SK-N-SH (cell line): Measurements from ENCODE around the gene RABGAP1L. TPM values are rescaled to one million over a fixed set of nuclear protein-coding genes. Genes with fewer than 3 reads are reported as not detected.
A peak's percentile ranks its signal among the peaks of the same experiment; 100 is the strongest.

Source experiments
- CTCF ChIA-PET: fragments of 300-600, 350-600 bp; formaldehyde crosslinking; extraction: SDS; loops from one replicate; lab custom pipeline; 2021; lab: Yijun Ruan, JAX
- POLR2A ChIA-PET: fragments of 350-600 bp; sonication (Branson Sonifier 250); formaldehyde crosslinking; extraction: SDS; loops from one replicate; lab custom pipeline; 2020; ENCODE audit warnings: antibody characterized with exemption, inconsistent platforms; lab: Yijun Ruan, JAX
- DNase-seq: peaks from one replicate; pipeline ENCODE4 v3.0.0; 2012
- H2AFZ ChIP-seq: fragments of 200-600 bp; sonication (generic); 2 replicates; pipeline ENCODE4 v1.8.1; 2016; ENCODE audit warnings: antibody characterized with exemption, mild to moderate bottlenecking, low read depth
- H3F3A ChIP-seq: fragments of 200-600 bp; sonication (generic); replicated peaks from 2 replicates; pipeline ENCODE3; 2016; ENCODE audit warnings: antibody characterized with exemption, mild to moderate bottlenecking; ENCODE audit not compliant: insufficient read depth
- H3K27ac ChIP-seq, 2 experiments: fragments of 200-500 bp in 1 of 2; fragments of 200-600 bp in 1 of 2; sonication (Bioruptor generic) in 1 of 2; sonication (generic), shearing (Covaris generic) in 1 of 2; 2 replicates each; pipeline versions ENCODE4 v1.5.1 to v1.6.1; 2014 to 2016; ENCODE audit warnings: low read depth in 2 of 2, inconsistent platforms in 1 of 2, low read length in 1 of 2, mild to moderate bottlenecking in 1 of 2, mixed read lengths in 1 of 2
- H3K27me3 ChIP-seq: fragments of 200-600 bp; sonication (generic), shearing (Covaris generic); 2 replicates; pipeline ENCODE4 v1.6.1; 2016; ENCODE audit warnings: mixed run types; ENCODE audit not compliant: insufficient read depth
- H3K36me3 ChIP-seq, 2 experiments: fragments of 200-500 bp in 1 of 2; fragments of 200-600 bp in 1 of 2; sonication (Bioruptor generic) in 1 of 2; sonication (generic) in 1 of 2; replicated peaks in 1 of 2; 2 replicates each; pipeline versions ENCODE3 to v1.5.1; 2014 to 2016; ENCODE audit warnings: low read length in 1 of 2, mild to moderate bottlenecking in 1 of 2; ENCODE audit not compliant: insufficient read depth in 2 of 2, control insufficient read depth in 1 of 2
- H3K4me1 ChIP-seq, 2 experiments: fragments of 200-500 bp in 1 of 2; fragments of 200-600 bp in 1 of 2; sonication (Bioruptor generic) in 1 of 2; sonication (generic), shearing (Covaris generic) in 1 of 2; 2 replicates each; pipeline versions ENCODE4 v1.5.1 to v1.6.1; 2014 to 2016; ENCODE audit warnings: low read depth in 1 of 2, low read length in 1 of 2, mixed run types in 1 of 2; ENCODE audit not compliant: insufficient read depth in 2 of 2, control insufficient read depth in 1 of 2
- H3K4me2 ChIP-seq: fragments of 200-600 bp; sonication (generic), shearing (Covaris generic); 2 replicates; pipeline ENCODE4 v1.6.1; 2017; ENCODE audit warnings: mixed run types
- H3K4me3 ChIP-seq, 2 experiments: fragments of 200-500 bp in 1 of 2; fragments of 200-600 bp in 1 of 2; sonication (Bioruptor generic) in 1 of 2; sonication (generic), shearing (Covaris generic) in 1 of 2; 2 replicates each; pipeline versions ENCODE4 v1.5.1 to v1.8.1; 2014 to 2016; ENCODE audit warnings: low read depth in 2 of 2, inconsistent platforms in 1 of 2, low read length in 1 of 2, mild to moderate bottlenecking in 1 of 2, mixed read lengths in 1 of 2, moderate library complexity in 1 of 2
- H3K79me2 ChIP-seq: fragments of 200-600 bp; sonication (generic); 2 replicates; pipeline ENCODE4 v1.8.1; 2017; ENCODE audit warnings: mild to moderate bottlenecking; ENCODE audit not compliant: insufficient read depth
- H3K9ac ChIP-seq: fragments of 200-600 bp; sonication (generic); 2 replicates; pipeline ENCODE4 v1.6.1; 2017; ENCODE audit warnings: mixed run types
- H3K9me2 ChIP-seq: fragments of 200-600 bp; sonication (generic); 2 replicates; pipeline ENCODE4 v1.6.1; 2017; ENCODE audit warnings: mixed run types
- H3K9me3 ChIP-seq: fragments of 200-600 bp; sonication (generic); 2 replicates; pipeline ENCODE4 v1.6.1; 2017; ENCODE audit warnings: mixed run types, mild to moderate bottlenecking, moderate library complexity
- H4K20me1 ChIP-seq: fragments of 200-600 bp; sonication (generic); 2 replicates; pipeline ENCODE4 v1.6.1; 2017; ENCODE audit warnings: mild to moderate bottlenecking, mixed run types; ENCODE audit not compliant: insufficient read depth
- CTCF ChIP-seq: fragments of 200-600 bp; sonication (generic); IDR thresholded peaks from 2 replicates; pipeline ENCODE4 v1.6.1; 2017; ENCODE audit warnings: antibody characterized with exemption, mild to moderate bottlenecking, moderate library complexity
- ELF1 ChIP-seq: IDR thresholded peaks from 2 replicates; pipeline ENCODE4 v1.4.0; 2012
- EP300 ChIP-seq, 2 experiments: IDR thresholded peaks; 2 replicates each; pipeline versions ENCODE4 v1.4.0 to v1.6.1; 2012; ENCODE audit warnings: borderline replicate concordance in 1 of 2, low read depth in 1 of 2, low read length in 1 of 2
- EZH2phosphoT487 ChIP-seq: fragments of 200-600 bp; sonication (generic); IDR thresholded peaks from 2 replicates; pipeline ENCODE4 v1.6.1; 2017; ENCODE audit warnings: low read depth, mixed run types, mild to moderate bottlenecking, antibody characterized with exemption, moderate library complexity, borderline replicate concordance
- FOSL2 ChIP-seq: IDR thresholded peaks from 2 replicates; pipeline ENCODE4 v1.4.0; 2012; ENCODE audit warnings: low read depth, mild to moderate bottlenecking, moderate library complexity, borderline replicate concordance
- FOXJ3 ChIP-seq: sonication (generic); formaldehyde crosslinking; IDR thresholded peaks from 2 replicates; pipeline ENCODE4 v1.5.1; 2020; ENCODE audit warnings: mild to moderate bottlenecking, missing genetic modification reagents
- GABPA ChIP-seq: IDR thresholded peaks from 2 replicates; pipeline ENCODE4 v1.4.0; 2012; ENCODE audit warnings: low read depth, mild to moderate bottlenecking
- GATA2 ChIP-seq: sonication (generic); formaldehyde crosslinking; IDR thresholded peaks from 2 replicates; pipeline ENCODE4 v1.5.0; 2020; ENCODE audit warnings: mild to moderate bottlenecking, missing genetic modification reagents
- MAX ChIP-seq: IDR thresholded peaks from 2 replicates; pipeline ENCODE4 v1.4.0; 2012; ENCODE audit warnings: low read depth
- MEF2A ChIP-seq: IDR thresholded peaks from 2 replicates; pipeline ENCODE4 v1.4.0; 2012; ENCODE audit warnings: low read depth, borderline replicate concordance
- MXI1 ChIP-seq: IDR thresholded peaks from 2 replicates; pipeline ENCODE4 v1.6.1; 2012; ENCODE audit warnings: mild to moderate bottlenecking, low read depth, low read length, improper control_type of control experiment
- NFIC ChIP-seq: IDR thresholded peaks from 2 replicates; pipeline ENCODE4 v1.4.0; 2012; ENCODE audit warnings: borderline replicate concordance
- POLR2AphosphoS5 ChIP-seq: IDR thresholded peaks from 2 replicates; pipeline ENCODE4 v1.6.1; 2012; ENCODE audit warnings: low read depth, low read length
- RCOR1 ChIP-seq: fragments of 150-350 bp; IDR thresholded peaks from 2 replicates; pipeline ENCODE4 v1.6.1; 2017; ENCODE audit warnings: antibody characterized with exemption, low read length
- RFX5 ChIP-seq: IDR thresholded peaks from 2 replicates; pipeline ENCODE4 v1.6.1; 2012; ENCODE audit warnings: mild to moderate bottlenecking, improper control_type of control experiment, low read length
- RXRA ChIP-seq: IDR thresholded peaks from 2 replicates; pipeline ENCODE4 v1.4.0; 2012; ENCODE audit warnings: low read depth, mild to moderate bottlenecking, borderline replicate concordance
- TAF1 ChIP-seq: IDR thresholded peaks from 2 replicates; pipeline ENCODE4 v1.6.1; 2012; ENCODE audit warnings: low read depth, mild to moderate bottlenecking, low read length, moderate library complexity, borderline replicate concordance
- TCF12 ChIP-seq: IDR thresholded peaks from 2 replicates; pipeline ENCODE4 v1.4.0; 2012
- USF2 ChIP-seq: fragments of 150-350 bp; IDR thresholded peaks from 2 replicates; pipeline ENCODE4 v1.6.1; 2017; ENCODE audit warnings: antibody characterized with exemption, low read length, low read depth, borderline replicate concordance
- YY1 ChIP-seq: IDR thresholded peaks from 2 replicates; pipeline ENCODE4 v1.4.0; 2012; ENCODE audit warnings: low read depth, mild to moderate bottlenecking
- ZBTB33 ChIP-seq: IDR thresholded peaks from 2 replicates; pipeline ENCODE4 v1.4.0; 2012; ENCODE audit warnings: low read depth, borderline replicate concordance
- WGBS: methylation state at CpG from one replicate; pipeline ENCODE4 v1.1.6; 2017; ENCODE audit warnings: low lambda C conversion rate; 5-methylcytosine and 5-hydroxymethylcytosine counted together
- polyA plus RNA-seq, 3 experiments: library from polyadenylated mRNA; depleted of rRNA; stranded (reverse); fragments of >200 nt; gene quantifications; 2 replicates each; pipeline ENCODE4 v1.2.3, GENCODE V29; 2012

RABGAP1L gene
- polyA plus RNA-seq, 1 of the 3 experiments (the other 2 are of a cell fraction), result 7.2 TPM

- Histone ChIP-seq H3F3A (peaks cover 4% of the 10 kb centered on the region), H3K4me1 (no peaks in the 10 kb centered on the region), H3K79me2 (no peaks in the 10 kb centered on the region), H3K27me3 (no peaks in the 10 kb centered on the region), H4K20me1 (no peaks in the 10 kb centered on the region), H3K4me2 (no peak overlapping the region), H3K27ac (no peak overlapping the region), H3K9me2 (no peaks in the 10 kb centered on the region), H3K9ac (no peak overlapping the region), H3K4me3 (no peak overlapping the region), H2AFZ (no peak overlapping the region), H3K9me3 (0 out of 2 replicates have a peak, but pooled peaks cover 2% of the 10 kb centered on the region), H3K36me3 (no peaks in the 10 kb centered on the region)
- no peak for DNase-seq
- TF ChIP-seq NFIC, result no peak
- no peak for TF ChIP-seq RCOR1
- TF ChIP-seq EZH2phosphoT487, result no peak
- no peak for TF ChIP-seq TAF1
- no peak for TF ChIP-seq POLR2AphosphoS5
- no peak for TF ChIP-seq FOXJ3 (CRISPR knock-in tag)
- TF ChIP-seq EP300 (IDR thresholded peaks at IDR 0.05; ENCODE audit: borderline replicate concordance in 1 of 2, low read depth in 1 of 2, low read length in 1 of 2), result no peak
- TF ChIP-seq RFX5, result no peak
- TF ChIP-seq CTCF, result no peak
- no peak for TF ChIP-seq FOSL2
- TF ChIP-seq MXI1, result no peak
- no peak for TF ChIP-seq MAX
- ChIA-PET POLR2A (no interaction called here), CTCF (interaction anchor here (0.7 to 1.1 kb wide), 3 partner anchors 14 to 487 kb away, joined by 3 to 4 read pairs (median 4); no protein-coding TSS in a partner anchor)
- 89% methylated on average over 1 of the region's 1 CpG for WGBS
Measured at GRCh38 chr1:174152427-174152826, 6.9 kb upstream of the RABGAP1L start.

- H3K9me2 ChIP-seq, result no peaks in the 10 kb centered on the region
- no peak overlapping the region for H3K9ac ChIP-seq
- no peaks in the 10 kb centered on the region for H3K79me2 ChIP-seq
- no peak overlapping the region for H3K4me3 ChIP-seq
- 0 out of 2 replicates have a peak overlapping the region, but pooled peaks have one; percentile 56 for H2AFZ ChIP-seq
- H4K20me1 ChIP-seq, result no peaks in the 10 kb centered on the region
- WGBS, result 79% methylated on average over 5 of the region's 5 CpGs
- H3K4me1 ChIP-seq, result no peaks in the 10 kb centered on the region
- DNase-seq, result no peak
- ChIA-PET POLR2A (no interaction called here), CTCF (interaction anchor here (0.6 to 1.1 kb wide), 4 partner anchors 14 to 573 kb away, joined by 3 to 4 read pairs (median 4); no protein-coding TSS in a partner anchor)
- no peaks in the 10 kb centered on the region for H3K36me3 ChIP-seq
- peaks cover 4% of the 10 kb centered on the region for H3F3A ChIP-seq
- H3K27ac ChIP-seq, result no peak overlapping the region
- H3K4me2 ChIP-seq, result no peak overlapping the region
- H3K27me3 ChIP-seq, result no peaks in the 10 kb centered on the region
- no peaks in the 10 kb centered on the region for H3K9me3 ChIP-seq
- no peak for TF ChIP-seq FOXJ3 (CRISPR knock-in tag)
- TF ChIP-seq RXRA, result no peak
- TF ChIP-seq ZBTB33, result no peak
- TF ChIP-seq ELF1, result no peak
- no peak for TF ChIP-seq GATA2 (CRISPR knock-in tag)
- TF ChIP-seq TAF1, result no peak
- TF ChIP-seq USF2, result no peak
- no peak for TF ChIP-seq RFX5
- TF ChIP-seq EP300 (IDR thresholded peaks at IDR 0.05; ENCODE audit: borderline replicate concordance in 1 of 2, low read depth in 1 of 2, low read length in 1 of 2), result no peak
- TF ChIP-seq MEF2A, result no peak
- TF ChIP-seq TCF12, result no peak
- TF ChIP-seq GABPA, result no peak
- TF ChIP-seq YY1, result no peak
Measured at GRCh38 chr1:174153085-174153824, 6.1 kb upstream of the RABGAP1L start.
